Nephron progenitor cell (in vitro differentiated cells): ENCODE measurements around the gene SNTG2.

Experiments used
- DNase-seq: peaks from one replicate; pipeline ENCODE4 v3.0.0; 2021
- H3K27ac Mint-ChIP-seq: 2 replicates; pipeline ENCODE4 v1.8.0; 2021; ENCODE audit warnings: mild to moderate bottlenecking, moderate library complexity, mixed read lengths
- H3K27me3 Mint-ChIP-seq: 2 replicates; pipeline ENCODE4 v1.8.0; 2021; ENCODE audit warnings: mild to moderate bottlenecking, low read depth, mixed read lengths; ENCODE audit not compliant: poor library complexity
- H3K36me3 Mint-ChIP-seq: 2 replicates; pipeline ENCODE4 v1.8.0; 2021; ENCODE audit warnings: low read depth, mixed read lengths
- H3K4me1 Mint-ChIP-seq: 2 replicates; pipeline ENCODE4 v1.8.0; 2021; ENCODE audit warnings: mixed read lengths
- H3K4me3 Mint-ChIP-seq: 2 replicates; pipeline ENCODE4 v1.8.0; 2021; ENCODE audit warnings: mild to moderate bottlenecking, moderate library complexity, mixed read lengths
- H3K9me3 Mint-ChIP-seq: 2 replicates; pipeline ENCODE4 v1.8.0; 2021; ENCODE audit warnings: mild to moderate bottlenecking, moderate library complexity, mixed read lengths
- CTCF ChIP-seq: fragments of 200-600 bp; sonication (generic); IDR thresholded peaks from 2 replicates; pipeline ENCODE4 v1.5.0; 2021; ENCODE audit warnings: antibody characterized with exemption

SNTG2 gene

GRCh38 chr2:929925-930324 is 20.7 kb upstream of the SNTG2 start:
- H3K9me3 Mint-ChIP-seq: peaks cover 22% of the 10 kb centered on the region
- DNase-seq: no peak
- H3K27ac Mint-ChIP-seq: no peak overlapping the region
- H3K4me1 Mint-ChIP-seq: peaks cover 14% of the 10 kb centered on the region
- H3K4me3 Mint-ChIP-seq: no peak overlapping the region
- no peak for TF ChIP-seq CTCF
- H3K36me3 Mint-ChIP-seq: peaks cover 10% of the 10 kb centered on the region
- H3K27me3 Mint-ChIP-seq: peaks cover 21% of the 10 kb centered on the region

- H3K9me3 Mint-ChIP-seq: peaks cover 25% of the 10 kb centered on the region
- H3K4me3 Mint-ChIP-seq: no peak overlapping the region
- peaks cover 11% of the 10 kb centered on the region for H3K27me3 Mint-ChIP-seq
These were observed 19.7 kb upstream of the SNTG2 start for GRCh38 chr2:930935-931334.

GRCh38 chr2:932320-933115 is 18.1 kb upstream of the SNTG2 start:
- Mint-ChIP-seq H3K4me3 (no peak overlapping the region), H3K4me1 (peaks cover 19% of the 10 kb centered on the region), H3K36me3 (peaks cover 4% of the 10 kb centered on the region), H3K27me3 (peaks cover 3% of the 10 kb centered on the region), H3K9me3 (peaks cover 23% of the 10 kb centered on the region), H3K27ac (no peak overlapping the region)
- DNase-seq: no peak
- TF ChIP-seq CTCF: no peak

More at GRCh38 chr2:930935-931334, 19.7 kb upstream of the SNTG2 start:
- no peak overlapping the region for H3K27ac Mint-ChIP-seq
- peaks cover 10% of the 10 kb centered on the region for H3K36me3 Mint-ChIP-seq
- TF ChIP-seq CTCF: no peak
- DNase-seq: no peak
- peaks cover 14% of the 10 kb centered on the region for H3K4me1 Mint-ChIP-seq

GRCh38 chr2:933734-934295 is 16.8 kb upstream of the SNTG2 start:
- H3K4me1 Mint-ChIP-seq: peaks cover 32% of the 10 kb centered on the region
- H3K9me3 Mint-ChIP-seq: peaks cover 21% of the 10 kb centered on the region
- H3K36me3 Mint-ChIP-seq: no peaks in the 10 kb centered on the region
- H3K4me3 Mint-ChIP-seq: no peak overlapping the region
- H3K27ac Mint-ChIP-seq: no peak overlapping the region
- DNase-seq: no peak
- TF ChIP-seq CTCF: no peak
- peaks cover 4% of the 10 kb centered on the region for H3K27me3 Mint-ChIP-seq

GRCh38 chr2:937530-937929 is 13.1 kb upstream of the SNTG2 start:
- no peak for TF ChIP-seq CTCF
- Mint-ChIP-seq H3K27ac (no peak overlapping the region), H3K36me3 (no peaks in the 10 kb centered on the region), H3K27me3 (peaks cover 11% of the 10 kb centered on the region), H3K4me3 (no peak overlapping the region), H3K9me3 (peaks cover 21% of the 10 kb centered on the region), H3K4me1 (peaks cover 25% of the 10 kb centered on the region)
- no peak for DNase-seq
